ENCODE results near the gene CARD19. TPM values are rescaled to one million over a fixed set of nuclear protein-coding genes. Genes with fewer than 3 reads are reported as not detected.
A peak's percentile ranks its signal among the peaks of the same experiment; 100 is the strongest.

The CARD19 gene
- total and polyA plus RNA-seq, 4 experiments from 2014 or later = 57.8 to 88.7 (median 64.9) TPM

GRCh38 chr9:93154293-93154903 lies 58.4 kb downstream of the CARD19 start:
- Mint-ChIP-seq H3K4me3 (no peak overlapping the region), H3K4me1 (peaks cover 8 to 17% (median 12%) of the 10 kb centered on the region in 4 donors), H3K27ac (peak overlapping the region in 2 of 7 donors; percentile 10 to 25), H3K27me3 (no peaks in the 10 kb centered on the region), H3K9me3 (no peaks in the 10 kb centered on the region), H3K36me3 (no peaks in the 10 kb centered on the region)
- H3K4me3 ChIP-seq (ENCODE audit: low read length in 2 of 2) = no peak overlapping the region
- H3K27ac ChIP-seq (ENCODE audit: low read depth, low read length) = no peak overlapping the region
- peak in 4 of 5 donors; percentile 25 to 39 (median 38) for DNase-seq
- ChIA-PET POLR2A (ENCODE audit: partially characterized antibody) (interaction anchor here (1.8 kb wide), 1 partner anchor 10 kb away, joined by 5 read pairs; no protein-coding TSS in a partner anchor), CTCF (ENCODE audit: partially characterized antibody) (interaction anchor here (0.7 to 2.1 kb wide), 7 partner anchors 10 to 151 kb away, joined by 3 to 7 read pairs (median 3); no protein-coding TSS in a partner anchor)
- no peaks in the 10 kb centered on the region for H3K27me3 ChIP-seq (ENCODE audit: insufficient read depth, low read length)
- H3K4me1 ChIP-seq (ENCODE audit: insufficient read depth, low read length) = peaks cover 8% of the 10 kb centered on the region
- no peaks in the 10 kb centered on the region for H3K9me3 ChIP-seq (ENCODE audit: control insufficient read depth in 1 of 2, low read length in 2 of 2)
- intact Hi-C loops (cut with micrococcal nuclease) = no loop called here
- no peaks in the 10 kb centered on the region for H3K36me3 ChIP-seq (ENCODE audit: insufficient read depth, low read length)

GRCh38 chr9:93155716-93156474 lies 59.9 kb downstream of the CARD19 start:
- Histone ChIP-seq H3K4me3 (ENCODE audit: low read length in 2 of 2) (no peak overlapping the region), H3K27ac (ENCODE audit: low read depth, low read length) (no peak overlapping the region), H3K9me3 (ENCODE audit: control insufficient read depth in 1 of 2, low read length in 2 of 2) (no peaks in the 10 kb centered on the region), H3K27me3 (ENCODE audit: insufficient read depth, low read length) (no peaks in the 10 kb centered on the region), H3K4me1 (ENCODE audit: insufficient read depth, low read length) (peaks cover 14% of the 10 kb centered on the region), H3K36me3 (ENCODE audit: insufficient read depth, low read length) (no peaks in the 10 kb centered on the region)
- intact Hi-C loops (cut with micrococcal nuclease) = no loop called here
- Mint-ChIP-seq H3K9me3 (no peaks in the 10 kb centered on the region), H3K36me3 (no peaks in the 10 kb centered on the region), H3K27ac (peak overlapping the region in 4 of 7 donors; percentile 22 to 72 (median 46)), H3K27me3 (no peaks in the 10 kb centered on the region), H3K4me3 (no peak overlapping the region), H3K4me1 (peaks cover 9 to 17% (median 13%) of the 10 kb centered on the region in 4 donors)
- CTCF ChIA-PET (ENCODE audit: partially characterized antibody) = interaction anchor here (1.3 to 1.5 kb wide), 3 partner anchors 47 to 147 kb away, joined by 3 to 6 read pairs (median 6); no protein-coding TSS in a partner anchor
- DNase-seq = no peak
- POLR2A ChIA-PET (ENCODE audit: partially characterized antibody) = interaction anchor here (1.0 to 1.4 kb wide), 2 partner anchors 12 to 22 kb away, joined by 4 to 6 read pairs; partner anchors contain the start of gene NINJ1

- CTCF ChIA-PET (ENCODE audit: partially characterized antibody) = interaction anchor here (1.1 to 1.5 kb wide), 4 partner anchors 37 to 147 kb away, joined by 3 to 6 read pairs (median 4); no protein-coding TSS in a partner anchor
- Histone ChIP-seq H3K4me1 (ENCODE audit: insufficient read depth, low read length) (peaks cover 14% of the 10 kb centered on the region), H3K27ac (ENCODE audit: low read depth, low read length) (no peak overlapping the region), H3K4me3 (ENCODE audit: low read length in 2 of 2) (no peak overlapping the region), H3K36me3 (ENCODE audit: insufficient read depth, low read length) (no peaks in the 10 kb centered on the region), H3K9me3 (ENCODE audit: control insufficient read depth in 1 of 2, low read length in 2 of 2) (no peaks in the 10 kb centered on the region), H3K27me3 (ENCODE audit: insufficient read depth, low read length) (no peaks in the 10 kb centered on the region)
- H3K4me3 Mint-ChIP-seq = no peak overlapping the region
- H3K36me3 Mint-ChIP-seq = no peaks in the 10 kb centered on the region
- peak overlapping the region in 5 of 7 donors; percentile 29 to 72 (median 59) for H3K27ac Mint-ChIP-seq
- no peaks in the 10 kb centered on the region for H3K9me3 Mint-ChIP-seq
- no peak for DNase-seq
- intact Hi-C loops (cut with micrococcal nuclease) = no loop called here
- POLR2A ChIA-PET (ENCODE audit: partially characterized antibody) = interaction anchor here (1.0 to 1.4 kb wide), 2 partner anchors 13 to 22 kb away, joined by 4 to 6 read pairs; partner anchors contain the start of gene NINJ1
- no peaks in the 10 kb centered on the region for H3K27me3 Mint-ChIP-seq
- H3K4me1 Mint-ChIP-seq = peaks cover 9 to 17% (median 13%) of the 10 kb centered on the region in 4 donors
Measured at GRCh38 chr9:93156475-93157008, 60.5 kb downstream of the CARD19 start.

GRCh38 chr9:93159601-93160471 lies 63.8 kb downstream of the CARD19 start:
- no peaks in the 10 kb centered on the region for H3K27me3 ChIP-seq (ENCODE audit: insufficient read depth, low read length)
- H3K27ac ChIP-seq (ENCODE audit: low read depth, low read length) = no peak overlapping the region
- H3K4me1 ChIP-seq (ENCODE audit: insufficient read depth, low read length) = peaks cover 14% of the 10 kb centered on the region
- intact Hi-C loops (cut with micrococcal nuclease) = loop anchor here (1.0 to 10.0 kb wide), 4 partner anchors 51 to 405 kb away; no protein-coding TSS in a partner anchor
- peak overlapping the region in 3 of 7 donors; percentile 17 to 66 (median 43) for H3K27ac Mint-ChIP-seq
- H3K4me3 ChIP-seq (ENCODE audit: low read length in 2 of 2) = no peak overlapping the region
- H3K9me3 Mint-ChIP-seq = no peaks in the 10 kb centered on the region
- DNase-seq = peak; percentile 45 to 58 (median 49)
- ChIA-PET CTCF (ENCODE audit: partially characterized antibody) (interaction anchor here (0.6 to 2.4 kb wide), 6 partner anchors 9 to 803 kb away, joined by 3 to 12 read pairs (median 3); no protein-coding TSS in a partner anchor), POLR2A (ENCODE audit: partially characterized antibody) (interaction anchor here (0.6 kb wide), 1 partner anchor 131 kb away, joined by 3 read pairs; no protein-coding TSS in a partner anchor)
- H3K9me3 ChIP-seq (ENCODE audit: control insufficient read depth in 1 of 2, low read length in 2 of 2) = no peaks in the 10 kb centered on the region
- no peaks in the 10 kb centered on the region for H3K36me3 Mint-ChIP-seq
- no peak overlapping the region for H3K4me3 Mint-ChIP-seq
- no peaks in the 10 kb centered on the region for H3K36me3 ChIP-seq (ENCODE audit: insufficient read depth, low read length)
- H3K4me1 Mint-ChIP-seq = peaks cover 9 to 17% (median 10%) of the 10 kb centered on the region in 4 donors
- H3K27me3 Mint-ChIP-seq = no peaks in the 10 kb centered on the region

- peak overlapping the region in 2 of 7 donors; percentile 22 to 42 for H3K27ac Mint-ChIP-seq
- no peaks in the 10 kb centered on the region for H3K9me3 Mint-ChIP-seq
- intact Hi-C loops (cut with micrococcal nuclease) = loop anchor here (10.0 kb wide), 1 partner anchor 403 kb away; no protein-coding TSS in a partner anchor
- H3K27me3 Mint-ChIP-seq = no peaks in the 10 kb centered on the region
- CTCF ChIA-PET (ENCODE audit: partially characterized antibody) = interaction anchor here (0.9 to 2.4 kb wide), 4 partner anchors 16 to 404 kb away, joined by 3 to 12 read pairs (median 3); no protein-coding TSS in a partner anchor
- POLR2A ChIA-PET (ENCODE audit: partially characterized antibody) = no interaction called here
- H3K36me3 Mint-ChIP-seq = no peaks in the 10 kb centered on the region
- no peak overlapping the region for H3K4me3 Mint-ChIP-seq
- Histone ChIP-seq H3K27me3 (ENCODE audit: insufficient read depth, low read length) (no peaks in the 10 kb centered on the region), H3K4me1 (ENCODE audit: insufficient read depth, low read length) (peaks cover 6% of the 10 kb centered on the region), H3K9me3 (ENCODE audit: control insufficient read depth in 1 of 2, low read length in 2 of 2) (no peaks in the 10 kb centered on the region), H3K4me3 (ENCODE audit: low read length in 2 of 2) (no peak overlapping the region), H3K36me3 (ENCODE audit: insufficient read depth, low read length) (no peaks in the 10 kb centered on the region), H3K27ac (ENCODE audit: low read depth, low read length) (no peak overlapping the region)
- no peak for DNase-seq
- peaks cover 0 to 7% (median 1%) of the 10 kb centered on the region in 4 donors for H3K4me1 Mint-ChIP-seq
Measured at GRCh38 chr9:93161786-93162562, 66.0 kb downstream of the CARD19 start.
